ENCODE results near the gene EVA1A. TPM values are rescaled to one million over a fixed set of nuclear protein-coding genes. Genes with fewer than 3 reads are reported as not detected.

EVA1A gene
- 27.8 TPM for polyA plus RNA-seq (2013, experiment 1 of 2)
- 27.9 TPM for polyA plus RNA-seq (2013, experiment 2 of 2)

- peak within 1 kb of the TSS; percentile 90 for H3K9ac ChIP-seq (ENCODE audit: low read length)
- peaks cover 5 to 9% of the 10 kb centered on the region in 2 experiments for H3K36me3 ChIP-seq (ENCODE audit: control insufficient read depth in 1 of 2, insufficient read depth in 2 of 2, low read depth in 1 of 2, low read length in 2 of 2)
- H3K9me3 ChIP-seq (ENCODE audit: control insufficient read depth, low read length): no peaks in the 10 kb centered on the region
- peaks cover 35% of the 10 kb centered on the region for H3K4me1 ChIP-seq (ENCODE audit: control insufficient read depth, insufficient read depth, low read depth, low read length)
- H3K14ac ChIP-seq (ENCODE audit: low read length in 2 of 2): peak within 1 kb of the TSS in 1 of 2 experiments; percentile 91
- peak within 1 kb of the TSS; percentile 85 for H2BK120ac ChIP-seq (ENCODE audit: low read depth, low read length)
- H4K8ac ChIP-seq (ENCODE audit: low read length): peak within 1 kb of the TSS; percentile 73
- H3K4ac ChIP-seq (ENCODE audit: low read depth in 1 of 2, low read length in 2 of 2): peak within 1 kb of the TSS; percentile 57 to 86
- H3K4me3 ChIP-seq (ENCODE audit: insufficient read depth in 1 of 2, low read depth in 1 of 2, low read length in 2 of 2): peak within 1 kb of the TSS; percentile 74 to 90
- H2AK5ac ChIP-seq (ENCODE audit: low read length, severe bottlenecking): peak within 1 kb of the TSS; percentile 92
- peaks cover 7% of the 10 kb centered on the region for H3K79me1 ChIP-seq (replicated peaks; ENCODE audit: low read length, poor library complexity, severe bottlenecking)
- peak within 1 kb of the TSS; percentile 91 for H2BK15ac ChIP-seq (ENCODE audit: low read depth, poor library complexity, severe bottlenecking)
- H3K27me3 ChIP-seq (ENCODE audit: control insufficient read depth in 1 of 2, insufficient read depth in 1 of 2, low read length in 2 of 2): no peaks in the 10 kb centered on the region
- peak within 1 kb of the TSS; percentile 94 for H2BK5ac ChIP-seq (ENCODE audit: low read depth, low read length, poor library complexity, severe bottlenecking)
- H3K27ac ChIP-seq (ENCODE audit: low read length, poor library complexity, severe bottlenecking): peak within 1 kb of the TSS; percentile 92
- H4K91ac ChIP-seq (ENCODE audit: low read length): peak within 1 kb of the TSS; percentile 97
- H2AFZ ChIP-seq (ENCODE audit: low read depth, low read length): peak within 1 kb of the TSS; percentile 47
- DNase-seq: peak; percentile 78
- WGBS: under 1% methylated on average over 31 of the region's 46 CpGs
- peak within 1 kb of the TSS; percentile 49 to 82 for H2BK12ac ChIP-seq (ENCODE audit: low read length in 2 of 2)
- peak within 1 kb of the TSS; percentile 68 for H3K4me2 ChIP-seq (ENCODE audit: low read length, poor library complexity, severe bottlenecking)
- H3K23ac ChIP-seq (ENCODE audit: low read length in 2 of 2): peak within 1 kb of the TSS in 1 of 2 experiments; percentile 90
- peak within 1 kb of the TSS; percentile 87 to 95 for H3K18ac ChIP-seq (ENCODE audit: low read depth in 1 of 2, low read length in 2 of 2)
These were observed at the start of gene EVA1A for GRCh38 chr2:75560768-75561565. TSS of gene EVA1A (minus strand) at chr2:75560939. CDS start at chr2:75518140, 42,799 bp downstream.

GRCh38 chr2:75609937-75610508 is 49.3 kb upstream of the EVA1A start:
- H2AFZ ChIP-seq (ENCODE audit: low read depth, low read length): no peak overlapping the region
- peaks cover 24% of the 10 kb centered on the region for H3K4me1 ChIP-seq (ENCODE audit: control insufficient read depth, insufficient read depth, low read depth, low read length)
- no peak overlapping the region for H3K9ac ChIP-seq (ENCODE audit: low read length)
- H2BK120ac ChIP-seq (ENCODE audit: low read depth, low read length): no peak overlapping the region
- no peaks in the 10 kb centered on the region for H3K36me3 ChIP-seq (ENCODE audit: control insufficient read depth in 1 of 2, insufficient read depth in 2 of 2, low read depth in 1 of 2, low read length in 2 of 2)
- H3K4me3 ChIP-seq (ENCODE audit: insufficient read depth in 1 of 2, low read depth in 1 of 2, low read length in 2 of 2): no peak overlapping the region
- H3K18ac ChIP-seq (ENCODE audit: low read depth in 1 of 2, low read length in 2 of 2): no peak overlapping the region
- no peak overlapping the region for H2BK12ac ChIP-seq (ENCODE audit: low read length in 2 of 2)
- no peak for DNase-seq
- no peak overlapping the region for H3K4ac ChIP-seq (ENCODE audit: low read depth in 1 of 2, low read length in 2 of 2)
- no peak overlapping the region for H3K23ac ChIP-seq (ENCODE audit: low read length in 2 of 2)
- WGBS: 83% methylated on average over 7 of the region's 7 CpGs
- no peaks in the 10 kb centered on the region for H3K79me1 ChIP-seq (replicated peaks; ENCODE audit: low read length, poor library complexity, severe bottlenecking)
- no peak overlapping the region for H2BK15ac ChIP-seq (ENCODE audit: low read depth, poor library complexity, severe bottlenecking)
- H4K8ac ChIP-seq (ENCODE audit: low read length): no peak overlapping the region
- H3K9me3 ChIP-seq (ENCODE audit: control insufficient read depth, low read length): no peaks in the 10 kb centered on the region
- H3K4me2 ChIP-seq (ENCODE audit: low read length, poor library complexity, severe bottlenecking): no peak overlapping the region
- peaks cover 0 to 24% of the 10 kb centered on the region in 2 experiments for H3K27me3 ChIP-seq (ENCODE audit: control insufficient read depth in 1 of 2, insufficient read depth in 1 of 2, low read length in 2 of 2)
- no peak overlapping the region for H2BK5ac ChIP-seq (ENCODE audit: low read depth, low read length, poor library complexity, severe bottlenecking)
- no peak overlapping the region for H2AK5ac ChIP-seq (ENCODE audit: low read length, severe bottlenecking)
- no peak overlapping the region for H3K27ac ChIP-seq (ENCODE audit: low read length, poor library complexity, severe bottlenecking)
- H3K14ac ChIP-seq (ENCODE audit: low read length in 2 of 2): no peak overlapping the region
- H4K91ac ChIP-seq (ENCODE audit: low read length): no peak overlapping the region

GRCh38 chr2:75609334-75609689 is 48.6 kb upstream of the EVA1A start:
- no peak for DNase-seq
- Histone ChIP-seq H3K27me3 (ENCODE audit: control insufficient read depth in 1 of 2, insufficient read depth in 1 of 2, low read length in 2 of 2) (peaks cover 0 to 24% of the 10 kb centered on the region in 2 experiments), H3K4ac (ENCODE audit: low read depth in 1 of 2, low read length in 2 of 2) (no peak overlapping the region), H3K4me3 (ENCODE audit: insufficient read depth in 1 of 2, low read depth in 1 of 2, low read length in 2 of 2) (no peak overlapping the region), H2BK12ac (ENCODE audit: low read length in 2 of 2) (no peak overlapping the region), H3K18ac (ENCODE audit: low read depth in 1 of 2, low read length in 2 of 2) (no peak overlapping the region), H3K4me1 (ENCODE audit: control insufficient read depth, insufficient read depth, low read depth, low read length) (peaks cover 29% of the 10 kb centered on the region), H3K4me2 (ENCODE audit: low read length, poor library complexity, severe bottlenecking) (no peak overlapping the region), H4K91ac (ENCODE audit: low read length) (no peak overlapping the region), H2BK15ac (ENCODE audit: low read depth, poor library complexity, severe bottlenecking) (no peak overlapping the region), H3K36me3 (ENCODE audit: control insufficient read depth in 1 of 2, insufficient read depth in 2 of 2, low read depth in 1 of 2, low read length in 2 of 2) (no peaks in the 10 kb centered on the region), H3K9ac (ENCODE audit: low read length) (no peak overlapping the region), H2AFZ (ENCODE audit: low read depth, low read length) (no peak overlapping the region), H3K79me1 (replicated peaks; ENCODE audit: low read length, poor library complexity, severe bottlenecking) (no peaks in the 10 kb centered on the region), H2AK5ac (ENCODE audit: low read length, severe bottlenecking) (no peak overlapping the region), H2BK120ac (ENCODE audit: low read depth, low read length) (no peak overlapping the region), H3K23ac (ENCODE audit: low read length in 2 of 2) (no peak overlapping the region), H3K9me3 (ENCODE audit: control insufficient read depth, low read length) (no peaks in the 10 kb centered on the region), H3K27ac (ENCODE audit: low read length, poor library complexity, severe bottlenecking) (no peak overlapping the region), H2BK5ac (ENCODE audit: low read depth, low read length, poor library complexity, severe bottlenecking) (no peak overlapping the region), H4K8ac (ENCODE audit: low read length) (no peak overlapping the region), H3K14ac (ENCODE audit: low read length in 2 of 2) (no peak overlapping the region)
- 64% methylated on average over 5 of the region's 5 CpGs for WGBS

GRCh38 chr2:75608684-75609333 is 48.1 kb upstream of the EVA1A start:
- Histone ChIP-seq H2BK12ac (ENCODE audit: low read length in 2 of 2) (peak overlapping the region; percentile 2 to 78), H3K9ac (ENCODE audit: low read length) (peak overlapping the region; percentile 57), H3K4me1 (ENCODE audit: control insufficient read depth, insufficient read depth, low read depth, low read length) (peaks cover 28% of the 10 kb centered on the region), H2BK120ac (ENCODE audit: low read depth, low read length) (peak overlapping the region; percentile 29), H3K4me3 (ENCODE audit: insufficient read depth in 1 of 2, low read depth in 1 of 2, low read length in 2 of 2) (peak overlapping the region in 1 of 2 experiments; percentile 70), H3K23ac (ENCODE audit: low read length in 2 of 2) (no peak overlapping the region), H3K9me3 (ENCODE audit: control insufficient read depth, low read length) (no peaks in the 10 kb centered on the region), H3K14ac (ENCODE audit: low read length in 2 of 2) (no peak overlapping the region), H3K27me3 (ENCODE audit: control insufficient read depth in 1 of 2, insufficient read depth in 1 of 2, low read length in 2 of 2) (peaks cover 0 to 24% of the 10 kb centered on the region in 2 experiments), H2AFZ (ENCODE audit: low read depth, low read length) (no peak overlapping the region), H3K36me3 (ENCODE audit: control insufficient read depth in 1 of 2, insufficient read depth in 2 of 2, low read depth in 1 of 2, low read length in 2 of 2) (no peaks in the 10 kb centered on the region), H4K8ac (ENCODE audit: low read length) (peak overlapping the region; percentile 76), H3K4me2 (ENCODE audit: low read length, poor library complexity, severe bottlenecking) (peak overlapping the region; percentile 79), H3K18ac (ENCODE audit: low read depth in 1 of 2, low read length in 2 of 2) (peak overlapping the region; percentile 24 to 55), H3K4ac (ENCODE audit: low read depth in 1 of 2, low read length in 2 of 2) (no peak overlapping the region), H2BK15ac (ENCODE audit: low read depth, poor library complexity, severe bottlenecking) (peak overlapping the region; percentile 41), H3K27ac (ENCODE audit: low read length, poor library complexity, severe bottlenecking) (peak overlapping the region; percentile 99), H3K79me1 (replicated peaks; ENCODE audit: low read length, poor library complexity, severe bottlenecking) (no peaks in the 10 kb centered on the region), H4K91ac (ENCODE audit: low read length) (no peak overlapping the region), H2BK5ac (ENCODE audit: low read depth, low read length, poor library complexity, severe bottlenecking) (peak overlapping the region; percentile 73), H2AK5ac (ENCODE audit: low read length, severe bottlenecking) (peak overlapping the region; percentile 21)
- WGBS: 12% methylated on average over 25 of the region's 25 CpGs
- DNase-seq: peak; percentile 57
